Endometrial microvascular endothelial cells (primary cell): Measurements from ENCODE around the gene NUP188. TPM values are rescaled to one million over a fixed set of nuclear protein-coding genes. Genes with fewer than 3 reads are reported as not detected.
"Not testable (repeated sequence)": the region's sequence is repeated elsewhere in the genome, so short reads cannot be mapped to it uniquely, and the experiment has no call there.

Experiments
- in situ Hi-C: cut with HindIII; loops from 2 replicates; pipeline ENCODE4 v1.10.0; 2017; ENCODE audit warnings: low sequenced_read_pairs, low pct_unique_long_range_greater_than_20kb; ENCODE audit errors: inconsistent ontology term
- total RNA-seq: library from RNA; depleted of rRNA; stranded (reverse); fragments of >200 nt; gene quantifications from one replicate; pipeline ENCODE4 v1.2.3, GENCODE V29; 2015; ENCODE audit errors: inconsistent ontology term

Gene NUP188
- total RNA-seq, 1 donor from 2014 or later, result 49.2 TPM

GRCh38 chr9:128940946-128941755, 6.3 kb upstream of the NUP188 start:
- in situ Hi-C loops, result no loop called here

GRCh38 chr9:128943832-128944620, 3.5 kb upstream of the NUP188 start:
- in situ Hi-C loops, result no loop called here

GRCh38 chr9:128944966-128945365, 2.5 kb upstream of the NUP188 start:
- in situ Hi-C loops, result not testable (repeated sequence)

- in situ Hi-C loops, result no loop called here
Measured at GRCh38 chr9:128945798-128946501, 1.5 kb upstream of the NUP188 start.

- in situ Hi-C loops, result no loop called here
Measured at GRCh38 chr9:128946571-128947276, 775 bp upstream of the NUP188 start.

GRCh38 chr9:128947277-128947526, 297 bp upstream of the NUP188 start:
- in situ Hi-C loops, result no loop called here

GRCh38 chr9:128961403-128961802, 13.9 kb downstream of the NUP188 start:
- in situ Hi-C loops, result not testable (repeated sequence)

GRCh38 chr9:128969491-128969890, 22.0 kb downstream of the NUP188 start:
- in situ Hi-C loops, result no loop called here

- in situ Hi-C loops, result no loop called here
Measured at GRCh38 chr9:128972956-128973355, 25.5 kb downstream of the NUP188 start.

GRCh38 chr9:128979111-128979510, 31.6 kb downstream of the NUP188 start:
- in situ Hi-C loops, result no loop called here

GRCh38 chr9:128983536-128983935, 36.0 kb downstream of the NUP188 start:
- in situ Hi-C loops, result no loop called here

- in situ Hi-C loops, result no loop called here
Measured at GRCh38 chr9:128986671-128987070, 39.2 kb downstream of the NUP188 start.

GRCh38 chr9:128987805-128988204, 40.3 kb downstream of the NUP188 start:
- in situ Hi-C loops, result no loop called here

- in situ Hi-C loops, result no loop called here
Measured at GRCh38 chr9:128992995-128993394, 45.5 kb downstream of the NUP188 start.

- in situ Hi-C loops, result no loop called here
Measured at GRCh38 chr9:128995791-128996190, 48.3 kb downstream of the NUP188 start.

- in situ Hi-C loops, result no loop called here
Measured at GRCh38 chr9:128998462-128998861, 51.0 kb downstream of the NUP188 start.

- in situ Hi-C loops, result no loop called here
Measured at GRCh38 chr9:128999581-129000206, 52.2 kb downstream of the NUP188 start.

GRCh38 chr9:129001504-129002325, 54.2 kb downstream of the NUP188 start:
- in situ Hi-C loops, result no loop called here
